HepG2 (cell line): ENCODE measurements around the gene LRRC3C. TPM values are rescaled to one million over a fixed set of nuclear protein-coding genes. Genes with fewer than 3 reads are reported as not detected.

Source experiments
- ARNT2 ChIP-seq: sonication (generic); formaldehyde crosslinking; IDR thresholded peaks from 2 replicates; pipeline ENCODE4 v1.8.0; 2022; ENCODE audit warnings: mild to moderate bottlenecking, low read depth, missing genetic modification reagents, moderate library complexity
- ATAD3A ChIP-seq: sonication (generic); formaldehyde crosslinking; IDR thresholded peaks from 2 replicates; pipeline ENCODE4 v1.4.0; 2020; ENCODE audit warnings: missing genetic modification reagents
- BRCA1 ChIP-seq: sonication (generic); formaldehyde crosslinking; IDR thresholded peaks from 2 replicates; pipeline ENCODE4 v1.4.0; 2020; ENCODE audit warnings: missing genetic modification reagents
- DMAP1 ChIP-seq: IDR thresholded peaks from 2 replicates; pipeline ENCODE4 v1.6.1; 2016
- FOXM1 ChIP-seq: sonication (generic); formaldehyde crosslinking; IDR thresholded peaks from 2 replicates; pipeline ENCODE4 v1.5.0; 2020; ENCODE audit warnings: missing genetic modification reagents
- KMT2B ChIP-seq: IDR thresholded peaks from 2 replicates; pipeline ENCODE4 v1.6.1; 2016; ENCODE audit warnings: missing genetic modification reagents, missing compliant biosample characterization
- NFYB ChIP-seq: sonication (generic); formaldehyde crosslinking; IDR thresholded peaks from 2 replicates; pipeline ENCODE4 v1.4.0; 2020; ENCODE audit warnings: missing genetic modification reagents
- ZNF12 ChIP-seq: sonication (generic); formaldehyde crosslinking; IDR thresholded peaks from 2 replicates; pipeline ENCODE4 v1.5.0; 2020; ENCODE audit warnings: missing genetic modification reagents
- ZNF264 ChIP-seq: sonication (generic); formaldehyde crosslinking; IDR thresholded peaks from 2 replicates; pipeline ENCODE4 v1.4.0; 2020; ENCODE audit warnings: missing genetic modification reagents
- ZNF331 ChIP-seq: sonication (generic); formaldehyde crosslinking; IDR thresholded peaks from 2 replicates; pipeline ENCODE4 v1.4.0; 2020; ENCODE audit warnings: missing genetic modification reagents
- ZNF558 ChIP-seq: sonication (generic); formaldehyde crosslinking; IDR thresholded peaks from 2 replicates; pipeline ENCODE4 v1.9.0; 2022; ENCODE audit warnings: mild to moderate bottlenecking, missing genetic modification reagents, borderline replicate concordance
- ZNF670 ChIP-seq: sonication (generic); formaldehyde crosslinking; IDR thresholded peaks from 2 replicates; pipeline ENCODE4 v1.8.0; 2022; ENCODE audit warnings: mild to moderate bottlenecking, missing genetic modification reagents, borderline replicate concordance
- ZNF879 ChIP-seq: sonication (generic); formaldehyde crosslinking; IDR thresholded peaks from 2 replicates; pipeline ENCODE4 v1.8.1; 2023; ENCODE audit warnings: missing genetic modification reagents
- ZSCAN22 ChIP-seq: sonication (generic); formaldehyde crosslinking; IDR thresholded peaks from 2 replicates; pipeline ENCODE4 v1.4.0; 2020; ENCODE audit warnings: mild to moderate bottlenecking, missing genetic modification reagents
- polyA plus RNA-seq, 8 experiments: library from polyadenylated mRNA; depleted of rRNA in 3 of 8; stranded (reverse) in 7 of 8; unstranded in 1 of 8; fragments of >200 nt; fragmentation: Illumina TruSeq in 4 of 8; extraction: Trizol in 4 of 8; gene quantifications; 2 replicates each; pipeline versions ENCODE4 v1.2.1 to v1.2.3, GENCODE V29; 2011 to 2016; ENCODE audit warnings: low read depth in 4 of 8, missing spikeins in 1 of 8, mixed read lengths in 1 of 8; ENCODE audit not compliant: insufficient read depth in 1 of 8
- total RNA-seq, 5 experiments: library from RNA; depleted of rRNA; stranded (reverse); fragments of >200 nt; fragmentation: Illumina TruSeq; extraction: Trizol; gene quantifications; 2 replicates each; pipeline ENCODE4 v1.2.3, GENCODE V29; 2016; ENCODE audit warnings: low read depth in 1 of 5
- TF ChIP-seq, protein P1 (sequence below): sonication (generic); formaldehyde crosslinking; IDR thresholded peaks from 2 replicates; pipeline ENCODE4 v1.5.1; 2020; ENCODE audit warnings: missing genetic modification reagents, mild to moderate bottlenecking, borderline replicate concordance
- TF ChIP-seq, protein P2 (sequence below), 2 experiments: fragments of 450-650 bp in 1 of 2; sonication (generic) in 1 of 2; formaldehyde crosslinking; IDR thresholded peaks; 2 replicates each; pipeline versions ENCODE4 v1.5.0 to v1.8.0; 2020 to 2022; ENCODE audit warnings: mild to moderate bottlenecking in 1 of 2, missing genetic modification reagents in 1 of 2
- TF ChIP-seq, protein P3 (sequence below): sonication (generic); formaldehyde crosslinking; IDR thresholded peaks from 2 replicates; pipeline ENCODE4 v1.4.0; 2020; ENCODE audit warnings: missing genetic modification reagents
- TF ChIP-seq, protein P4 (sequence below): sonication (generic); formaldehyde crosslinking; IDR thresholded peaks from 2 replicates; pipeline ENCODE4 v1.5.0; 2020; ENCODE audit warnings: mild to moderate bottlenecking, missing genetic modification reagents, moderate library complexity
- TF ChIP-seq, protein P5 (sequence below): IDR thresholded peaks from 2 replicates; pipeline ENCODE4 v1.6.1; 2016
- TF ChIP-seq, protein P6 (sequence below): sonication (generic); formaldehyde crosslinking; IDR thresholded peaks from 2 replicates; pipeline ENCODE4 v1.5.0; 2020; ENCODE audit warnings: missing genetic modification reagents

Gene LRRC3C
- total and polyA plus RNA-seq, 2 of the 13 experiments (the other 11 are each of a cell fraction or from before 2014, with no cell fraction given): 0.17 TPM; not detected in 1

DNA sequence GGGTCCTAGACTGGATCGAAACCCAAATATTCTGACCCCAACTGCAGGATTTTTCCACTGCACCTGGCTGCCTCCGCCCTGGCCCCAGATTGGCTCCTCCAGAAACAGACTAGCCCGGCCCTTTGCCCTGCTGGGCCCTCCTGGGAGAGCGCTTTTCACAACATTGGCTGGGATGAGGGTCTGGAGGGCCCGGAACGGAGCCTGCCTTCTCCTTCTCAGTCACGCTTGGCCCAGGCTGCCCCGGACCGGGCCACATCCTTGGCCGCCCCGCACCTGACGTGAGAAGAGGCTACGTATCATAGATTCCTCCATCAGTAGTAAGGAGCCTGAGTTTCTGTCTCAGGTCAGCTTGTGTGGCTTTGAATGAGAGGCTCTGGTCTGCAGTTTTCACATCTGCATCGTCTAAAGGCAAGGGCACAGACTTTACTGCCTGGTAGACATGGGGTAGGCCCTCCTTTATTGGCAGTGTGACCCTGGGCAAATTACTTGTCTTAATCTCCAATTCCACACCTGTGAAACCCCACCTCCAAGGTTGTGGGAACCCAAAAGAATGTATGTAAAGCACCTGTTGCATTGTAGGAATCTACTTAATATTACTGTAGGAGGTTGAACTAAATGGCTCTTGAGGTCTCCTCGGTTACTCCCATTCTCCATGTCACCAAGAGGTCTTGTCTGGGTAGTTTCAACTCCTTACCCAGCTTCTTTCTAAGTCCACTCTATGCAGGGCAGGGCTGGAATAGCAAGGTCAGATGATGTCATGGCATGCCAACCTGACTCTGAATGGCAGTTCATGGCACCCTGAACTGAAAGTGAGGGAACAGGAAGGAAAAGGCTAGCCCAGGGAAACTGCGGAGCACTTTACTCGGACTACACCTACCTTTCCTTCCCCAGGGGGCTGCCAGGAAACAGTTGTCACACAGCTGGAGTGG, 661 bp downstream of the LRRC3C start (continued):
- TF ChIP-seq, protein P1, sequence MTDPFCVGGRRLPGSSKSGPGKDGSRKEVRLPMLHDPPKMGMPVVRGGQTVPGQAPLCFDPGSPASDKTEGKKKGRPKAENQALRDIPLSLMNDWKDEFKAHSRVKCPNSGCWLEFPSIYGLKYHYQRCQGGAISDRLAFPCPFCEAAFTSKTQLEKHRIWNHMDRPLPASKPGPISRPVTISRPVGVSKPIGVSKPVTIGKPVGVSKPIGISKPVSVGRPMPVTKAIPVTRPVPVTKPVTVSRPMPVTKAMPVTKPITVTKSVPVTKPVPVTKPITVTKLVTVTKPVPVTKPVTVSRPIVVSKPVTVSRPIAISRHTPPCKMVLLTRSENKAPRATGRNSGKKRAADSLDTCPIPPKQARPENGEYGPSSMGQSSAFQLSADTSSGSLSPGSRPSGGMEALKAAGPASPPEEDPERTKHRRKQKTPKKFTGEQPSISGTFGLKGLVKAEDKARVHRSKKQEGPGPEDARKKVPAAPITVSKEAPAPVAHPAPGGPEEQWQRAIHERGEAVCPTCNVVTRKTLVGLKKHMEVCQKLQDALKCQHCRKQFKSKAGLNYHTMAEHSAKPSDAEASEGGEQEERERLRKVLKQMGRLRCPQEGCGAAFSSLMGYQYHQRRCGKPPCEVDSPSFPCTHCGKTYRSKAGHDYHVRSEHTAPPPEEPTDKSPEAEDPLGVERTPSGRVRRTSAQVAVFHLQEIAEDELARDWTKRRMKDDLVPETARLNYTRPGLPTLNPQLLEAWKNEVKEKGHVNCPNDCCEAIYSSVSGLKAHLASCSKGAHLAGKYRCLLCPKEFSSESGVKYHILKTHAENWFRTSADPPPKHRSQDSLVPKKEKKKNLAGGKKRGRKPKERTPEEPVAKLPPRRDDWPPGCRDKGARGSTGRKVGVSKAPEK (CRISPR knock-in tag): no peak
- TF ChIP-seq ZNF331 (CRISPR knock-in tag) (no peak), ATAD3A (CRISPR knock-in tag) (no peak), ZNF670 (CRISPR knock-in tag) (no peak), ZSCAN22 (no peak), ARNT2 (CRISPR knock-in tag) (no peak; the same call in 1 of the 2 replicates), ZNF12 (CRISPR knock-in tag) (no peak), FOXM1 (CRISPR knock-in tag) (no peak), ZNF264 (CRISPR knock-in tag) (no peak), ZNF879 (peak; percentile 66; the same call in 1 of the 2 replicates), BRCA1 (CRISPR knock-in tag) (no peak), NFYB (CRISPR knock-in tag) (no peak), DMAP1 (CRISPR knock-in tag) (peak; percentile 39; the same call in 1 of the 2 replicates), KMT2B (no peak), ZNF558 (CRISPR knock-in tag) (no peak; the same call in 1 of the 2 replicates)
- TF ChIP-seq, protein P2, sequence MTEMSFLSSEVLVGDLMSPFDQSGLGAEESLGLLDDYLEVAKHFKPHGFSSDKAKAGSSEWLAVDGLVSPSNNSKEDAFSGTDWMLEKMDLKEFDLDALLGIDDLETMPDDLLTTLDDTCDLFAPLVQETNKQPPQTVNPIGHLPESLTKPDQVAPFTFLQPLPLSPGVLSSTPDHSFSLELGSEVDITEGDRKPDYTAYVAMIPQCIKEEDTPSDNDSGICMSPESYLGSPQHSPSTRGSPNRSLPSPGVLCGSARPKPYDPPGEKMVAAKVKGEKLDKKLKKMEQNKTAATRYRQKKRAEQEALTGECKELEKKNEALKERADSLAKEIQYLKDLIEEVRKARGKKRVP (CRISPR knock-in tag; IDR thresholded peaks at IDR 0.05): no peak
- TF ChIP-seq, protein P3, sequence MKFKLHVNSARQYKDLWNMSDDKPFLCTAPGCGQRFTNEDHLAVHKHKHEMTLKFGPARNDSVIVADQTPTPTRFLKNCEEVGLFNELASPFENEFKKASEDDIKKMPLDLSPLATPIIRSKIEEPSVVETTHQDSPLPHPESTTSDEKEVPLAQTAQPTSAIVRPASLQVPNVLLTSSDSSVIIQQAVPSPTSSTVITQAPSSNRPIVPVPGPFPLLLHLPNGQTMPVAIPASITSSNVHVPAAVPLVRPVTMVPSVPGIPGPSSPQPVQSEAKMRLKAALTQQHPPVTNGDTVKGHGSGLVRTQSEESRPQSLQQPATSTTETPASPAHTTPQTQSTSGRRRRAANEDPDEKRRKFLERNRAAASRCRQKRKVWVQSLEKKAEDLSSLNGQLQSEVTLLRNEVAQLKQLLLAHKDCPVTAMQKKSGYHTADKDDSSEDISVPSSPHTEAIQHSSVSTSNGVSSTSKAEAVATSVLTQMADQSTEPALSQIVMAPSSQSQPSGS (CRISPR knock-in tag): no peak
- TF ChIP-seq, protein P4, sequence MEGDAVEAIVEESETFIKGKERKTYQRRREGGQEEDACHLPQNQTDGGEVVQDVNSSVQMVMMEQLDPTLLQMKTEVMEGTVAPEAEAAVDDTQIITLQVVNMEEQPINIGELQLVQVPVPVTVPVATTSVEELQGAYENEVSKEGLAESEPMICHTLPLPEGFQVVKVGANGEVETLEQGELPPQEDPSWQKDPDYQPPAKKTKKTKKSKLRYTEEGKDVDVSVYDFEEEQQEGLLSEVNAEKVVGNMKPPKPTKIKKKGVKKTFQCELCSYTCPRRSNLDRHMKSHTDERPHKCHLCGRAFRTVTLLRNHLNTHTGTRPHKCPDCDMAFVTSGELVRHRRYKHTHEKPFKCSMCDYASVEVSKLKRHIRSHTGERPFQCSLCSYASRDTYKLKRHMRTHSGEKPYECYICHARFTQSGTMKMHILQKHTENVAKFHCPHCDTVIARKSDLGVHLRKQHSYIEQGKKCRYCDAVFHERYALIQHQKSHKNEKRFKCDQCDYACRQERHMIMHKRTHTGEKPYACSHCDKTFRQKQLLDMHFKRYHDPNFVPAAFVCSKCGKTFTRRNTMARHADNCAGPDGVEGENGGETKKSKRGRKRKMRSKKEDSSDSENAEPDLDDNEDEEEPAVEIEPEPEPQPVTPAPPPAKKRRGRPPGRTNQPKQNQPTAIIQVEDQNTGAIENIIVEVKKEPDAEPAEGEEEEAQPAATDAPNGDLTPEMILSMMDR (CRISPR knock-in tag): no peak
- TF ChIP-seq, protein P5, sequence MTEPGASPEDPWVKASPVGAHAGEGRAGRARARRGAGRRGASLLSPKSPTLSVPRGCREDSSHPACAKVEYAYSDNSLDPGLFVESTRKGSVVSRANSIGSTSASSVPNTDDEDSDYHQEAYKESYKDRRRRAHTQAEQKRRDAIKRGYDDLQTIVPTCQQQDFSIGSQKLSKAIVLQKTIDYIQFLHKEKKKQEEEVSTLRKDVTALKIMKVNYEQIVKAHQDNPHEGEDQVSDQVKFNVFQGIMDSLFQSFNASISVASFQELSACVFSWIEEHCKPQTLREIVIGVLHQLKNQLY (CRISPR knock-in tag): no peak
- TF ChIP-seq, protein P6, sequence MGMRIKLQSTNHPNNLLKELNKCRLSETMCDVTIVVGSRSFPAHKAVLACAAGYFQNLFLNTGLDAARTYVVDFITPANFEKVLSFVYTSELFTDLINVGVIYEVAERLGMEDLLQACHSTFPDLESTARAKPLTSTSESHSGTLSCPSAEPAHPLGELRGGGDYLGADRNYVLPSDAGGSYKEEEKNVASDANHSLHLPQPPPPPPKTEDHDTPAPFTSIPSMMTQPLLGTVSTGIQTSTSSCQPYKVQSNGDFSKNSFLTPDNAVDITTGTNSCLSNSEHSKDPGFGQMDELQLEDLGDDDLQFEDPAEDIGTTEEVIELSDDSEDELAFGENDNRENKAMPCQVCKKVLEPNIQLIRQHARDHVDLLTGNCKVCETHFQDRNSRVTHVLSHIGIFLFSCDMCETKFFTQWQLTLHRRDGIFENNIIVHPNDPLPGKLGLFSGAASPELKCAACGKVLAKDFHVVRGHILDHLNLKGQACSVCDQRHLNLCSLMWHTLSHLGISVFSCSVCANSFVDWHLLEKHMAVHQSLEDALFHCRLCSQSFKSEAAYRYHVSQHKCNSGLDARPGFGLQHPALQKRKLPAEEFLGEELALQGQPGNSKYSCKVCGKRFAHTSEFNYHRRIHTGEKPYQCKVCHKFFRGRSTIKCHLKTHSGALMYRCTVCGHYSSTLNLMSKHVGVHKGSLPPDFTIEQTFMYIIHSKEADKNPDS: no peak
